Adrenal gland (tissue), 12 donors: ENCODE measurements around the gene PDE10A. TPM values are rescaled to one million over a fixed set of nuclear protein-coding genes. Genes with fewer than 3 reads are reported as not detected.

Source experiments
- DNase-seq, 7 donors: peaks; one replicate each; pipeline ENCODE4 v3.0.0-alpha.2; 2019 to 2020
- H3K27ac ChIP-seq, 5 donors: fragments of 200-600 bp; sonication (generic) in 4 of 5; 1 replicate in 3 of 5; 2 replicates in 2 of 5; pipeline versions ENCODE4 v1.5.1 to v1.8.0; 2016 to 2020; ENCODE audit warnings: mild to moderate bottlenecking in 1 of 5
- H3K27me3 ChIP-seq: fragments of 200-600 bp; 2 replicates; pipeline ENCODE4 v1.8.0; 2021
- H3K36me3 ChIP-seq, 2 donors: fragments of 200-600 bp; replicated peaks in 1 of 2; 1 replicate in 1 of 2; 2 replicates in 1 of 2; pipeline versions ENCODE4 v1.5.1 to v1.8.0; 2018 to 2022
- H3K4me1 ChIP-seq, 2 donors: fragments of 200-600 bp; replicated peaks in 1 of 2; 1 replicate in 1 of 2; 2 replicates in 1 of 2; pipeline versions ENCODE4 v1.5.1 to v1.8.0; 2018 to 2021
- H3K4me3 ChIP-seq, 4 donors: fragments of 200-600 bp; sonication (generic) in 3 of 4; one replicate each; pipeline ENCODE4 v1.5.1; 2016 to 2018
- H3K9me3 ChIP-seq, 3 donors: fragments of 200-600 bp; sonication (generic) in 1 of 3; replicated peaks in 1 of 3; 1 replicate in 2 of 3; 2 replicates in 1 of 3; pipeline versions ENCODE4 v1.5.1 to v1.8.0; 2016 to 2021
- POLR2A ChIP-seq, 2 donors: fragments of 450-650 bp; IDR thresholded peaks; one replicate each; pipeline ENCODE4 v1.6.1; 2017; ENCODE audit warnings: antibody characterized with exemption in 2 of 2, mild to moderate bottlenecking in 2 of 2, moderate library complexity in 1 of 2
- WGBS, 4 donors: extraction: QIAGEN DNeasy Blood & Tissue Kit in 2 of 4; methylation state at CpG; one replicate each; pipeline versions ENCODE4 v1.1.5 to v1.1.7; 2013 to 2017; 5-methylcytosine and 5-hydroxymethylcytosine counted together
- intact Hi-C, 2 donors: fragments of 100-400 bp; cut with DNase I; formaldehyde crosslinking; loops; one replicate each; pipeline versions ENCODE4 v1.14.1 to v1.15.0; 2022 to 2023
- polyA plus RNA-seq, 3 donors: library from polyadenylated mRNA; stranded (reverse); fragments of 200-250 nt in 2 of 3; fragments of 350-450 nt in 1 of 3; fragmentation: Illumina TruSeq in 1 of 3; extraction: RNeasy Lipid Tissue Mini Kit (QIAGEN cat#74804) in 1 of 3; gene quantifications; one replicate each; pipeline ENCODE4 v1.2.3, GENCODE V29; 2013 to 2014
- total RNA-seq, 9 donors: library from RNA; depleted of rRNA in 4 of 9; stranded (reverse); fragments of >200 nt in 4 of 9; fragments of 120-200 nt in 1 of 9; fragmentation: NEBNext Ultra II Directional in 1 of 9; extraction: Animal tissue kit (Norgen Biotek cat#: 25700) in 1 of 9; gene quantifications; one replicate each; pipeline versions ENCODE4 v1.1.0 to v1.2.4, GENCODE V29; 2013 to 2023
- TF ChIP-seq, protein P1 (sequence below), 6 experiments: fragments of 450-650 bp in 4 of 6; fragments of 200-600 bp in 2 of 6; sonication (generic) in 1 of 6; IDR thresholded peaks; 1 replicate in 5 of 6; 2 replicates in 1 of 6; pipeline versions ENCODE4 v1.5.1 to v1.8.0; 2016 to 2021; ENCODE audit warnings: antibody characterized with exemption in 6 of 6, mild to moderate bottlenecking in 2 of 6, moderate library complexity in 1 of 6
- donor health status: healthy with polysubstance abuse.
- donor health status: Bipolar disorder and iron deficiency.
- donor health status: DM: yes; HTN: yes; CAD: no.
- donor health status: DM: no; HTN: no; CAD: no.
- donor health status: DM: no; HTN: no; CAD: no.
- donor health status: DM: yes; HTN: yes; CAD: no.

Gene PDE10A
- total and polyA plus RNA-seq, 12 donors: 4.0 to 199 (median 27.8) TPM

DNA sequence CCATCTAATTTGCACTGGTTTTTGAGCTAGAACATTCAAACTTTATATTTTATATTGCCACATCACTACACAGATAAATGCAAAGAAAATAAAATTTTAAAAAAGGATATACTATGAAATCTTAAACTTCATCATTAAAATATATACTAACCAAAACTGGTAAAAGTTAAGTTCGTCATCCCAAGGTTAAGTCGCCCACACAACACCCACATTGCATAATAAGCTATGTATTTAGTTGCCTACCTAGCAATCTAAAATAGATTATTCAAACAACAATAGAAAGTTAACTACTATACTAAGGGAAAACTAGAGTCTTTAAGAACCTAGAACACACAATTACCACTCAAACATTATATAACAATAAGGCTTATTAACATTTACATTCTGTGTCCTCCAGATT is 24.5 kb downstream of the PDE10A start:
- Histone ChIP-seq H3K9me3 (no peaks in the 10 kb centered on the region), H3K27ac (no peak overlapping the region), H3K4me1 (no peaks in the 10 kb centered on the region), H3K4me3 (no peak overlapping the region), H3K36me3 (no peaks in the 10 kb centered on the region), H3K27me3 (no peaks in the 10 kb centered on the region)
- intact Hi-C loops: no loop called here
- DNase-seq: no peak
- TF ChIP-seq, protein P1, sequence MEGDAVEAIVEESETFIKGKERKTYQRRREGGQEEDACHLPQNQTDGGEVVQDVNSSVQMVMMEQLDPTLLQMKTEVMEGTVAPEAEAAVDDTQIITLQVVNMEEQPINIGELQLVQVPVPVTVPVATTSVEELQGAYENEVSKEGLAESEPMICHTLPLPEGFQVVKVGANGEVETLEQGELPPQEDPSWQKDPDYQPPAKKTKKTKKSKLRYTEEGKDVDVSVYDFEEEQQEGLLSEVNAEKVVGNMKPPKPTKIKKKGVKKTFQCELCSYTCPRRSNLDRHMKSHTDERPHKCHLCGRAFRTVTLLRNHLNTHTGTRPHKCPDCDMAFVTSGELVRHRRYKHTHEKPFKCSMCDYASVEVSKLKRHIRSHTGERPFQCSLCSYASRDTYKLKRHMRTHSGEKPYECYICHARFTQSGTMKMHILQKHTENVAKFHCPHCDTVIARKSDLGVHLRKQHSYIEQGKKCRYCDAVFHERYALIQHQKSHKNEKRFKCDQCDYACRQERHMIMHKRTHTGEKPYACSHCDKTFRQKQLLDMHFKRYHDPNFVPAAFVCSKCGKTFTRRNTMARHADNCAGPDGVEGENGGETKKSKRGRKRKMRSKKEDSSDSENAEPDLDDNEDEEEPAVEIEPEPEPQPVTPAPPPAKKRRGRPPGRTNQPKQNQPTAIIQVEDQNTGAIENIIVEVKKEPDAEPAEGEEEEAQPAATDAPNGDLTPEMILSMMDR (IDR thresholded peaks at IDR 0.05): no peak
- TF ChIP-seq POLR2A (IDR thresholded peaks at IDR 0.05): no peak
- WGBS, 4 donors: 88 to 99% (median 93%) methylated on average over 2 of the region's 2 CpGs

DNA sequence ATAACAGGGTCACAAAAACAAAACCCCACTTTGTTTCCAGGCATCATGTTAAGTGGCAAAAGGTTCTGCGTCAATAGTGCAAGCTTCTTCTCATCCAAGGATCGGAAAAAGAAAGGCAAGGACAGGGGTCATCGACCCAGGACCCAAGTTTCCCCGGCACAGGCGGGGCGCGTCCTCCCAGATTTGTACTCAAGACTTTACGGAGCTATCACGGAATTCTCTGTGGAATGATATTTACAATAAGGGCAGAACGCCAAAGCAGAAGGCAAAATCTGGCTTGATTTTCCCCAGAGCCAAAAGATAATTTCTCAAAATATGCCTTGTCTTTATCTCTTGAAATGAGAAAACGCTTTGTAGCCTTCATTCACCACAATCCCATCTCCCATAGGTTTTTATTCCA is 25.5 kb downstream of the PDE10A start:
- H3K27me3 ChIP-seq: no peaks in the 10 kb centered on the region
- 56 to 65% (median 59%) methylated on average over 10 to 11 of the region's 11 CpGs for WGBS, 4 donors
- DNase-seq: peak in 1 of 7 donors; percentile 28
- TF ChIP-seq, protein P1 (IDR thresholded peaks at IDR 0.05): no peak
- TF ChIP-seq POLR2A (IDR thresholded peaks at IDR 0.05): no peak
- no peak overlapping the region for H3K4me3 ChIP-seq
- H3K27ac ChIP-seq: no peak overlapping the region
- H3K36me3 ChIP-seq: no peaks in the 10 kb centered on the region
- no peaks in the 10 kb centered on the region for H3K4me1 ChIP-seq
- intact Hi-C loops: no loop called here
- no peaks in the 10 kb centered on the region for H3K9me3 ChIP-seq

DNA sequence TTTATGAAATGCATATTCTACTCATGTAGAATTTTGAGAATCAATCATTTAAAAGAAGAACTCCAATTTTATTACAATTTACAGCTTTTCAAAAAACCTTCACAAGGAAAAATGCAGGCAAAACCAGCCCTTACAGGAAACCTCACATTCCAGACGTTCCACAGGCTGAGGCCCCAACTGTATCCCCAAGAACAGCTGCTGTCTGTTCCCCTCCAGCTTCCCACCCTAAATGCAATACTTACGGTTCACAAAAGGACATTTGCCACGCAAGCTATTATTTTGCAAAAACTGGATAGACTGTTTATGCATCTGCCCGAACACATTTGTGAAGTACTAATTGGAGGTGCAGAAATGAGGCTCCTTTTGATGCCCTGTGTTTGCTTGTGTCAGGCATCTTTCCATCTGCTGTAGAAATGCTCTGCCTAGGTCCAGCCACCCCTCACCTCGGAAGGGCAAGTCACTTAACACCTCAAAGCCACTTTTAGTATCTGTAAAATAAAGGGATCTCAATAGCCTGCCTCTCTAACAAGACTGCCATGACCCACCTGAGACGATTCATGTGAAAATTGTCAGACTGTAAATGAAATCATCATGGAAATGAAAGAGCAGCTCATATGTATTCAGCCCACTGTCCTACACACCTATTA is 26.5 kb downstream of the PDE10A start:
- DNase-seq: no peak
- TF ChIP-seq POLR2A (IDR thresholded peaks at IDR 0.05): no peak
- TF ChIP-seq, protein P1 (IDR thresholded peaks at IDR 0.05): no peak
- H3K27me3 ChIP-seq: no peaks in the 10 kb centered on the region
- H3K27ac ChIP-seq: no peak overlapping the region
- H3K4me1 ChIP-seq: no peaks in the 10 kb centered on the region
- no peaks in the 10 kb centered on the region for H3K9me3 ChIP-seq
- H3K4me3 ChIP-seq: no peak overlapping the region
- no peaks in the 10 kb centered on the region for H3K36me3 ChIP-seq
- intact Hi-C loops: no loop called here
- WGBS, 4 donors: 59 to 75% (median 74%) methylated on average over 6 of the region's 6 CpGs

DNA sequence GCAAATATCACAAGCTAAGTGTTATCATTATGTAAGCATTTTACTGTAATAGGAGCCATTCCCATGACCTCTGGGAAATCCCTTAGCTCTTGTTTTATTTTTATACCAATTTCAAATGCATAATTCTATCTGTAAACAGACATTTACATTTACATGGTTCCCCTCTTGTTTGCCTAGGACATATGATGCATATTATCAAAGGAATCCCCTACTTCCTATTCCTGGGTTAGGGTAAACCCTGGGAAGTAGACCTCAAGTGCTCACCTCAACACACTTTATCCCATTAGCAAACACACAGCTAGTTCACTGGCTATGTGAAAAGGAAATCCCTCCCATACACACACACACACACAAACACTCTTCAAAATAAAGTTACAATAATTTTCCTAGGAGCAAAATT is 27.1 kb downstream of the PDE10A start:
- TF ChIP-seq, protein P1 (IDR thresholded peaks at IDR 0.05): no peak
- no peak for TF ChIP-seq POLR2A (IDR thresholded peaks at IDR 0.05)
- Histone ChIP-seq H3K9me3 (no peaks in the 10 kb centered on the region), H3K36me3 (no peaks in the 10 kb centered on the region), H3K27me3 (no peaks in the 10 kb centered on the region), H3K4me1 (no peaks in the 10 kb centered on the region), H3K27ac (no peak overlapping the region), H3K4me3 (no peak overlapping the region)
- intact Hi-C loops: no loop called here
- no peak for DNase-seq
